ENCODE results near the gene MBD1. TPM values are rescaled to one million over a fixed set of nuclear protein-coding genes. Genes with fewer than 3 reads are reported as not detected.
"Not testable (repeated sequence)": the region's sequence is repeated elsewhere in the genome, so short reads cannot be mapped to it uniquely, and the experiment has no call there.

MBD1 gene
- total and polyA plus RNA-seq, 7 donors, result 25.9 to 93.6 (median 58.9) TPM

DNA sequence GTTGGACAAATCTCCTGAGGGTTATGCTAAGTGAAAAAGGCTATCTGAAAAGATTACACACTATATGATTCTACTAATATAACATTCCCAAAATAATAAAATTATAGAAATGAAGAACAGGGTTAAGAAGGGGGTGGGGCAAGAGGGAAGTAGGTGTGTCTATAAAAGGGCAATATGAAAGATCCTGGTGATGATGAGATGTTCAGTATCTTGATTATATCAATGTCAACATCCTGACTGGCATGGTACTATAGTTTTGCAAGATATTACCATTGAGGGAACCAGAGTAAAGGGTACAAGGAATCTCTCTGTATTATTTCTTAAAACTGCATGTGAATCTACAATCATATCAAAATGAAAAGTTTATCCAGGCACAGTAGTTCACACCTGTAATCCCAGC lies 31.7 kb downstream of the MBD1 start:
- DNase-seq, result no peak
- intact Hi-C loops (cut with DNase I), result no loop called here
- no peak overlapping the region for H3K27ac ChIP-seq
- H3K4me1 ChIP-seq, result no peaks in the 10 kb centered on the region
- H3K27me3 ChIP-seq, result no peaks in the 10 kb centered on the region
- H3K36me3 ChIP-seq, result no peaks in the 10 kb centered on the region
- no peaks in the 10 kb centered on the region for H3K9me3 ChIP-seq
- TF ChIP-seq EP300 (IDR thresholded peaks at IDR 0.05) (no peak), POLR2AphosphoS5 (IDR thresholded peaks at IDR 0.05) (no peak), POLR2A (IDR thresholded peaks at IDR 0.05) (no peak)
- TF ChIP-seq, protein P1, sequence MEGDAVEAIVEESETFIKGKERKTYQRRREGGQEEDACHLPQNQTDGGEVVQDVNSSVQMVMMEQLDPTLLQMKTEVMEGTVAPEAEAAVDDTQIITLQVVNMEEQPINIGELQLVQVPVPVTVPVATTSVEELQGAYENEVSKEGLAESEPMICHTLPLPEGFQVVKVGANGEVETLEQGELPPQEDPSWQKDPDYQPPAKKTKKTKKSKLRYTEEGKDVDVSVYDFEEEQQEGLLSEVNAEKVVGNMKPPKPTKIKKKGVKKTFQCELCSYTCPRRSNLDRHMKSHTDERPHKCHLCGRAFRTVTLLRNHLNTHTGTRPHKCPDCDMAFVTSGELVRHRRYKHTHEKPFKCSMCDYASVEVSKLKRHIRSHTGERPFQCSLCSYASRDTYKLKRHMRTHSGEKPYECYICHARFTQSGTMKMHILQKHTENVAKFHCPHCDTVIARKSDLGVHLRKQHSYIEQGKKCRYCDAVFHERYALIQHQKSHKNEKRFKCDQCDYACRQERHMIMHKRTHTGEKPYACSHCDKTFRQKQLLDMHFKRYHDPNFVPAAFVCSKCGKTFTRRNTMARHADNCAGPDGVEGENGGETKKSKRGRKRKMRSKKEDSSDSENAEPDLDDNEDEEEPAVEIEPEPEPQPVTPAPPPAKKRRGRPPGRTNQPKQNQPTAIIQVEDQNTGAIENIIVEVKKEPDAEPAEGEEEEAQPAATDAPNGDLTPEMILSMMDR (IDR thresholded peaks at IDR 0.05), result no peak
- no peak overlapping the region for H3K4me3 ChIP-seq

DNA sequence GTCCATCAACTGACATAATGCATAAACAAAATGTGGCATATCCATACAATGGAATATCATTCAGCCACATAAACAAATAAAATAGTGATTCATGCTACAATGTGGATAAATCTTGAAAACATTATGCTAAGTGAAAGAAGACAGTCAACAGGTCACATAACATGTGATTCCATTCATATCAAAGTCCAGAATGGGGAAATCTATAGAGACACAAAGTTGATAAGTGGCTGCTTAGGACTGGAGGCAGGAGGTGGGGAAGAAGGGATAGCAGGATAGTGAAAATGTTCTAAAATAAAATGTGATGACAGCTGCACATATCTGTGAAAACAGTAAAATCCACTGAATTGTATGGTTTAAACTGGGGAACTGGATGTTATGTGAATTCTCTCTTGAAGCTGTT lies 33.8 kb downstream of the MBD1 start:
- H3K4me3 ChIP-seq, result no peak overlapping the region
- TF ChIP-seq EP300 (IDR thresholded peaks at IDR 0.05) (no peak), POLR2AphosphoS5 (IDR thresholded peaks at IDR 0.05) (no peak)
- no peaks in the 10 kb centered on the region for H3K36me3 ChIP-seq
- H3K4me1 ChIP-seq, result no peaks in the 10 kb centered on the region
- no peaks in the 10 kb centered on the region for H3K9me3 ChIP-seq
- intact Hi-C loops (cut with DNase I), result no loop called here
- H3K27me3 ChIP-seq, result no peaks in the 10 kb centered on the region
- no peak overlapping the region for H3K27ac ChIP-seq
- DNase-seq, result no peak

DNA sequence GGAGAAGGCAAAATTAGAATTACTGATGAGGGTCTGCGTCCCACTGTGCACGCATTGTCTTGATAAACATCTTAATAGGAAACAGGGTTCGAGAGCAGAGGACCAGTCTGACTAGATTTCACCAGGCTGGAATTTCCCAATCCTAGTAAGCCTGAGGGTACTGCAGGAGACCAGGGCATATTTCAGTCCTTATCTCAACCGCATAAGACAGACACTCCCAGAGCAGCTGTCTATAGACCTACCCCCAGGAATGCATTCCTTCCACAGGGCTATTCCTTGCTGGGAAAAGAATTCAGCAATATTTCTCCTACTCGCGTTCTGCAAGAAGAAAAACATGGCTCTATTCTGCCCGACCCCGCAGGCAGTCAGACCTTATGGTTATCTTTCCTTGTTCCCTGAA lies 39.6 kb downstream of the MBD1 start:
- H3K9me3 ChIP-seq; H3K27me3 ChIP-seq; intact Hi-C loops (cut with DNase I); H3K4me1 ChIP-seq; DNase-seq; H3K27ac ChIP-seq; H3K36me3 ChIP-seq; H3K4me3 ChIP-seq: not testable (repeated sequence)
- 77 to 93% methylated on average over 8 of the region's 8 CpGs for WGBS, 2 donors

DNA sequence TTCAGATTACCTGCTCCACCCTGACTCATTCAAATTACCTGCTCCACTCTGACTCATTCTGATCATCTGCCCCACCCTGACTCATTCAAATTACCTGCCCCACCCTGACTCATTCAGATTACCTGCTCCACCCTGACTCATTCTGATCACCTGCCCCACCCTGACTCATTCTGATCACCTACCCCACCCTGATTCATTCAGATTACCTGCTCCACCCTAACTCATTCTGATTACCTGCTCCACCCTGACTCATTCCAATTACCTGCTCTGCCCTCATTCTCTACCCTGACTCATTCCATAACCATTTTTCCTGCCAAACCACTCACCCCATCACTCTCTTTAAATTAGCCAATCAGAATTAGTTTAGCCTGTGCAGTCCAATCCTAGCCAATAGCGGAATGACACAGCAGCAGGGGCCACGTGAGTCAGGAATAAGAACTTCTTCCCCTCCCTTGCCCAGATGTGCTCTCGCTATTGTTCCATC lies 41.2 kb downstream of the MBD1 start:
- peaks cover 0 to 3% (median 0%) of the 10 kb centered on the region in 4 donors for H3K9me3 ChIP-seq
- TF ChIP-seq POLR2AphosphoS5 (IDR thresholded peaks at IDR 0.05), result no peak
- TF ChIP-seq POLR2A (IDR thresholded peaks at IDR 0.05), result no peak
- no peak for TF ChIP-seq EP300 (IDR thresholded peaks at IDR 0.05)
- TF ChIP-seq, protein P1 (IDR thresholded peaks at IDR 0.05), result no peak
- no peaks in the 10 kb centered on the region for H3K4me1 ChIP-seq
- 88 to 93% methylated on average over 3 of the region's 3 CpGs for WGBS, 2 donors
- intact Hi-C loops (cut with DNase I), result no loop called here
- H3K36me3 ChIP-seq, result no peaks in the 10 kb centered on the region
- no peak overlapping the region for H3K27ac ChIP-seq
- no peaks in the 10 kb centered on the region for H3K27me3 ChIP-seq
- no peak overlapping the region for H3K4me3 ChIP-seq
- no peak for DNase-seq

DNA sequence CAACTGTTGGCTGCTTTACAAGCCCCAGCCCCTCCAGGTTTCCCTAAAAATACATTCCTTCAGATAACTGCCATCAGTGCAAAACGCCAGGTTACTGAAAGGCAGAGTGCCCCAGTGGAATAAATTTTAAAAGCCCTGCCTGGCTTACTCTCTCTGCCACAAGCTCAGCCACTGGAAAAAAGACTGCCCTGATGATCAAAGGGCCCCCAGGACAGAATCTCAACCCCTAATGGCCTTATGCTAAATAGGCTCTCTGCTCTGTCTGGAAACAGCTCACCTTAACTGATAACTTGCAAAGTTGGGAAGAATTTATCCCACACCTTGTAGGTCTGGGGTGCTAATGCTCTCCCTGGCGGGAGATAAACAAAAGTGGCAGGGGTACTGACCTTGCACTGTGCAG lies 48.9 kb downstream of the MBD1 start:
- H3K36me3 ChIP-seq, result no peaks in the 10 kb centered on the region
- no peak for DNase-seq
- TF ChIP-seq EP300 (IDR thresholded peaks at IDR 0.05), result no peak
- TF ChIP-seq POLR2A (IDR thresholded peaks at IDR 0.05), result no peak
- TF ChIP-seq, protein P1 (IDR thresholded peaks at IDR 0.05), result no peak
- no peak for TF ChIP-seq POLR2AphosphoS5 (IDR thresholded peaks at IDR 0.05)
- H3K4me3 ChIP-seq, result no peak overlapping the region
- 61 to 79% methylated on average over 2 of the region's 2 CpGs for WGBS, 2 donors
- no peaks in the 10 kb centered on the region for H3K4me1 ChIP-seq
- H3K27me3 ChIP-seq, result no peaks in the 10 kb centered on the region
- H3K9me3 ChIP-seq, result no peaks in the 10 kb centered on the region
- no peak overlapping the region for H3K27ac ChIP-seq
- intact Hi-C loops (cut with DNase I), result no loop called here

GRCh38 chr18:50231621-50232020 lies 49.7 kb downstream of the MBD1 start:
- Histone ChIP-seq H3K9me3 (no peaks in the 10 kb centered on the region), H3K27ac (no peak overlapping the region), H3K27me3 (no peaks in the 10 kb centered on the region), H3K4me1 (no peaks in the 10 kb centered on the region), H3K36me3 (no peaks in the 10 kb centered on the region), H3K4me3 (no peak overlapping the region)
- DNase-seq, result no peak
- WGBS, 2 donors, result 71 to 77% methylated on average over 4 of the region's 4 CpGs
- intact Hi-C loops (cut with DNase I), result no loop called here
- TF ChIP-seq POLR2A (IDR thresholded peaks at IDR 0.05) (no peak), POLR2AphosphoS5 (IDR thresholded peaks at IDR 0.05) (no peak), EP300 (IDR thresholded peaks at IDR 0.05) (no peak)
- TF ChIP-seq, protein P1 (IDR thresholded peaks at IDR 0.05), result no peak

DNA sequence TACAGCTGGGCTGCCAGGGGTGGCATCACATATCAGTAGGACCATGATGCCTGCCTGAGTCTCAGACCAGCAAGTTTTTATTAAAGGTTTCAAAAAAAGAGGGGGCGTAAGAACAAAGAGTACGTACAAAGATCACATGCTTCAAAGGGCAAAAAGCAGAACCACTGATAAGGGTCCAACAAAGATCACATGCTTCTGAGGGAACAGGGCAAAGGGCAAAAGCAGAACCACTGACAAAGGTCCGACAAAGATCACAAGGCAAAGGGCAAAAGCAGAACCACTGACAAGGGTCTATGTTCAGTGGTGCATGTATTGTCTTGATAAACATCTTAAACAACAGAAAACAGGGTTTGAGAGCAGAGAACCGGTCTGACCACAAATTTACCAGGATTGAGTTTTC lies 61.1 kb downstream of the MBD1 start:
- H3K27me3 ChIP-seq; H3K36me3 ChIP-seq; H3K9me3 ChIP-seq; intact Hi-C loops (cut with DNase I); DNase-seq; H3K27ac ChIP-seq; H3K4me3 ChIP-seq; H3K4me1 ChIP-seq: not testable (repeated sequence)
- 89 to 91% methylated on average over 4 of the region's 4 CpGs for WGBS, 2 donors
